ENCODE results near the gene AMZ1.

The AMZ1 gene

DNA sequence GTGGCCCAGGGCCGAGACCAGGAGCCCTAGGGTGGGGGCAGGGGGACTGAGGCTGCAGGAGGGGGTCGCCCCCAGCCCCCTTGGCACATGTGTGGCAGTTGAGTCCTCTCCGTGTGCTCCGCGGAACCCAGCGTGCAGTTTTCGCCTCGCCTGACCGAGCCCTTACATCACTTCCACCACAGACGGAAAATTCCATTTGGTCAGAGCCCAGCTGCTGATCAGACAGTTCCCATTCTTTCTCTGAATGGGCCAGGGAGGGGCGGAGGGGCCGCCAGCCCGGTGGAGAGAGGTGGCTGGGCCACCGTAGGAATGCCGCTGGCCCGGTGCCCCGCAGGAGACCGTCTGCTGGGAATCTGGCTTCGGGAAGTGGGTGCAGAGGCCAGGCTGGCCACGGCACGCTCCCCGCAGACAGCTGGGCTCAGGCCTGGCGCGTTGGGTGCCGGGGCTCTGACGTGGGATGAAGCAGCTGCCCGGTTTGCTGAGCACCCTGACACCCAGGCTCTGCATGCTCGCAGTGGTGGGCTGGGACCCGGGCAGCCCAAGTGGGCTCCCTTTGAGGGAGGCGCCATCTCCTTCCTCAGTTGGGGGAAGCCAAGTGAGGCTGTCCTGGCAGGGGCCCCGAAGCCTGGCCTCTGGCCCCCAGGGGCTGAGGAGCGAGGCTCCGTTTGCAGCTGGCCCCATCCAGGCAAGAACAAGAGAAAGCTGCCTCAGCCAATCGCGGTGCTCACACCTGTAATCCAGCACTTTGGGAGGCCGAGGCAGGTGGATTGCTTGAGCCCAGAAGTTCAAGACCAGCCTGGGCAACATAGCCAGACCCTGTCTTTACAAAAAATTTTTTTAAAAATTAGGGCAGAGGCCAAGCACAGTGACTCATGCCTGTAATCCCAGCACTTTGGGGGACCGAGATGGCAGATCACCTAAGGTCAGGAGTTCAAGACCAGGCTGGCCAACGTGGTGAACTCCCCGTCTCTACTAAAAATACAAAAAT is 46.3 kb upstream of the AMZ1 start:
- peak; percentile 99 for DNase-seq (ENCODE audit: low read depth)
- TF ChIP-seq, protein P1, sequence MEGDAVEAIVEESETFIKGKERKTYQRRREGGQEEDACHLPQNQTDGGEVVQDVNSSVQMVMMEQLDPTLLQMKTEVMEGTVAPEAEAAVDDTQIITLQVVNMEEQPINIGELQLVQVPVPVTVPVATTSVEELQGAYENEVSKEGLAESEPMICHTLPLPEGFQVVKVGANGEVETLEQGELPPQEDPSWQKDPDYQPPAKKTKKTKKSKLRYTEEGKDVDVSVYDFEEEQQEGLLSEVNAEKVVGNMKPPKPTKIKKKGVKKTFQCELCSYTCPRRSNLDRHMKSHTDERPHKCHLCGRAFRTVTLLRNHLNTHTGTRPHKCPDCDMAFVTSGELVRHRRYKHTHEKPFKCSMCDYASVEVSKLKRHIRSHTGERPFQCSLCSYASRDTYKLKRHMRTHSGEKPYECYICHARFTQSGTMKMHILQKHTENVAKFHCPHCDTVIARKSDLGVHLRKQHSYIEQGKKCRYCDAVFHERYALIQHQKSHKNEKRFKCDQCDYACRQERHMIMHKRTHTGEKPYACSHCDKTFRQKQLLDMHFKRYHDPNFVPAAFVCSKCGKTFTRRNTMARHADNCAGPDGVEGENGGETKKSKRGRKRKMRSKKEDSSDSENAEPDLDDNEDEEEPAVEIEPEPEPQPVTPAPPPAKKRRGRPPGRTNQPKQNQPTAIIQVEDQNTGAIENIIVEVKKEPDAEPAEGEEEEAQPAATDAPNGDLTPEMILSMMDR (conservative IDR thresholded peaks at IDR 0.05; ENCODE audit: low read length): no peak
- peak overlapping the region; percentile 20 for H3K4me3 ChIP-seq (ENCODE audit: low read length)

DNA sequence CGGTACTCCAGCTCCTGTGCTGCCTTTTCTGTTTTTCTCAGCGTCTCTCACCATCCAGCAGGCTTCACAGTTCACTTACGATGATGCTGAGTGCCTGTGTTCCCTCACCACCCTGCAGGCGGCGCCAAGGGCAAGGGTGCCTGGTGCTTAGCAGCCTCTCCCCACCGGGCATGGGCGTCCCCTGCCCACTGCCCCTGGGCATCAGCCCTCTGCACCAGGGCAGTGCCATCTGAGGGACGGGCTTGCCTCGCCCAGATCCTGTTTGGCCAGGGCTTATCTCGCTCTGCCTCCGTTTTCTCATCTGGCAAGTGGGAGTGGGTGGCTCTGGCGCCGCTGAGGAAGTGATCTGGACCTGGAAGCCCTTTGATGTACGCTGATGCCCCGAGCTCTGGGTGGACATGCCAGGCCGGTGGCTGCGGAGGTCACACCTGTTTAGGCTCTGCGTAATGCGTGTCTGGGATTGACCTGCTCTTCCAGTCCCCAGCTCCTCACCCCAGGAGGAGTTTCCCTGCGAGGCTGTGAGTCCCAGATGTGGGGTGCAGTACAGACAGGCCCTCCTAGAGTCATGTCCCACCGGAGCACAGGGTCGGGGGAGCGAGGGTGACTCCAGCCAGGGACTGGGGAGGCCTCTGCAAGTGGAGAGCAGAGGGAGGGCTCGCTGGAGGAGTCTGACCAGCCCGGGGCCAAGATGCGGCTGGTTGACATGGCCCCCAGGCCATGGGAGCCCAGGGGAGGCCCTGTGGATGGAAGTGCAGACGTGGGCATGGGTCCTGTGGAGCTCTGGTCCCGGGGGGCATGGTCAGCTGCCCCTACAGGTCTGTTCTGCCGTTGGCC is 44.4 kb upstream of the AMZ1 start:
- no peak for DNase-seq (ENCODE audit: low read depth)
- H3K4me3 ChIP-seq (ENCODE audit: low read length): no peak overlapping the region
- TF ChIP-seq, protein P1 (conservative IDR thresholded peaks at IDR 0.05; ENCODE audit: low read length): no peak

DNA sequence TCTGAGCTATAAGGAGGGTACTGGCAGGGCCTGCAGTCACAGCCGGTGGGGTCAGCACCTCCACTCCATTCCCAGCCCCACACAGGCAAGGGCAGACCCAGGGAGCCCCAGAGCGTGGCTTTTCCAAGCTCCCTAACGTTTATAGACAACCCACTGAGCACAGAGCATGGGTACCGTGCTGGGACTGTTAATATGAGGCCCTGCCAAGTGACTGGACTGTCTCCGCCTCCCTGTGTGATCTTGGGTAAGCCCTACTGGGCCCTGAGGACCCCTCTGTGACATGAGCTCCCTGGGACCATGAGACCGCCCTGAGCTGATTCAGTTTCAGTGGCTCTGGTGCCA is 43.8 kb upstream of the AMZ1 start:
- TF ChIP-seq, protein P1 (conservative IDR thresholded peaks at IDR 0.05; ENCODE audit: low read length): no peak
- no peak overlapping the region for H3K4me3 ChIP-seq (ENCODE audit: low read length)
- no peak for DNase-seq (ENCODE audit: low read depth)

DNA sequence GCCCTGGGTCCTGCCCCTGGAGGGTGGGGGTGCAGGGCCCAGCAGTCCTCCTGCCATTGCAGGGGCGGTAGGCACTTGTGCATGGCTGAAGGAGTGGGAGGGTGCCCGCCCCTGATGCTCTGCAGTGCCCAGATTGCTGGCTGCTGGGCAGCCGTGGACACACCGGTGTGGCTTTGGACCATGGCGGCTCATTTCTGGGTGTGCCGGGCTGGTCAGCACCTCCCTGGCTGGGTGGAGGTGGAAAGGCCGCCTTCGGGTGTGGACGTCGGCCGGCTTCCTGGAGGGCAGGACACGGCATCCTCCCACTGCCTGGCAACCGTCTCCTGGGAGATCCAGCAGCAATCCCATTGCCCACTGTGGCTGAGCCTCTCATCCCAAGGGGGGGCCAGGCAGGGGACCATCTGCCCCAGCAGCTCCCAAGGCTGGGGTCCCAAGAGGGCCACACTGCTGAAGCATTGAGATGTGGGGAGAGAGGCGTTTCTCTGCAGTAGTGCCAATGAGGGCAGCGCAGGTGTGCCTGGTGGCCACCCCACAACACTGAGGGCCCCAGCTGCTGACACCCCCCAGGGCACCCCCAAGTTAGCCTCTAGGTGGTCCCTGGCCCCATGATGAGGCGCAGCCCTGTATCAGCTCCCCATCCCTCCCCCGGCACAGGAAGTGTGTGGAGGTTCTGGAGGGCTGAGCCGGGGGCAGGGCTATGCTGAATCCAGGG is 43.3 kb upstream of the AMZ1 start:
- no peak overlapping the region for H3K4me3 ChIP-seq (ENCODE audit: low read length)
- no peak for DNase-seq (ENCODE audit: low read depth)
- TF ChIP-seq, protein P1 (conservative IDR thresholded peaks at IDR 0.05; ENCODE audit: low read length): no peak

DNA sequence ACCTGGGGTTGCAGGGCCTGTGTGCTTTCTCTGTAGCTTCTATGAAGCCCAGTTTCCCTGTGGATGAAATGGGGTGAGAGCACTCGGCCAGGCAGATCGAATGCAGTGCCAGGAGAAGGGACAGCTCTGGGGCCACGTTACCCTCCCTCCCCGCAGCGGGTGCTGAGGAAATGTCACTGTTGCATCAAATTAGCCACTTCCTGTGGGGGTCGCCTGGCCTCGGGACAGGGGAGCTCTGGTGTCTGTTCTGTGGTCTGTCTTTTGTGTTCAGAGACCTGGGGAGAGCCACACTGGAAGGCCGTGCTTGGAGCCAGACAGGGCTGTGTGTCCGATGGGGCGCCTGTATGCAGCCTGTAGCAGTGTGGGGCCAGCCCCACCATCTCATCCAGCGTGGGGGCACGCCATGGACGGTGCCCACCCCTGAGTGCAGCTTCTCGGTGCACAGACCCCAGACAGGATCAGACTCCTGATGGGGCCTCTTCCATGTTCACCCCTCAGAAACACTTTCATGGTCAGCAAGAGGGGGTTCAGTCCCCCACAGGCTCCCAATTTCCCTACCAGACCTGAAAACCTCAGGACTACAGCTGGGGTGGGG is 42.6 kb upstream of the AMZ1 start:
- TF ChIP-seq, protein P1 (conservative IDR thresholded peaks at IDR 0.05; ENCODE audit: low read length): no peak
- H3K4me3 ChIP-seq (ENCODE audit: low read length): no peak overlapping the region
- DNase-seq (ENCODE audit: low read depth): peak; percentile 40

DNA sequence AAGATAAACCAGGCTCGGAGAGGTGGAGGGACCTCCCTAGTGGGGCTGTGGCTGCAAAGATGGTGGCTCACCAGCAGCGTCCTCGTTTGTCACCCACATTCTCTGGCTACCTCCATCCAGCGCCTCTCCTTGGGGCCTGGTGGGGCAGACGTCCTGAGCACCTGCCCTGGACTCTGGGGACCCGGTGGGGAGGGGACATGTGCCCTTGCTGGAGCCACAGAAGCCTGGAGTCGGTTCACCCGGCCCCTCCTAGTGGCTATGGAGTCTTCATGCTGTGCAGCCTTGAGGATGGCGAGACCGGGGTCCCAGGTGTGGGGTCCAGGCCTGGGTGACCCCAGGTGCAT is 41.7 kb upstream of the AMZ1 start:
- TF ChIP-seq, protein P1 (conservative IDR thresholded peaks at IDR 0.05; ENCODE audit: low read length): no peak
- no peak overlapping the region for H3K4me3 ChIP-seq (ENCODE audit: low read length)
- DNase-seq (ENCODE audit: low read depth): no peak

All from AG10803 (cell line).